ENCODE measurements around the gene SCAMP4.

Gene SCAMP4

GRCh38 chr19:1862424-1863327 is 42.5 kb upstream of the SCAMP4 start (continued):
- TF ChIP-seq AEBP2 (tag by site-specific recombination; IDR thresholded peaks at IDR 0.05; ENCODE audit: borderline replicate concordance) (no peak), ZIC2 (tag by site-specific recombination; IDR thresholded peaks at IDR 0.05) (no peak), ZNF530 (tag by site-specific recombination; IDR thresholded peaks at IDR 0.05; ENCODE audit: low read depth) (no peak), ZNF132 (tag by site-specific recombination; IDR thresholded peaks at IDR 0.05; ENCODE audit: borderline replicate concordance) (no peak), ZNF558 (tag by site-specific recombination; IDR thresholded peaks at IDR 0.05) (no peak), SALL2 (tag by site-specific recombination; IDR thresholded peaks at IDR 0.05; ENCODE audit: borderline replicate concordance) (no peak)

GRCh38 chr19:1863328-1863637 is 41.9 kb upstream of the SCAMP4 start, which contains the start of gene KLF16:
KLF16 (minus strand) TSS chr19:1863579; CDS start chr19:1863497, 82 bp downstream.
- TF ChIP-seq FEZF1 (tag by site-specific recombination; IDR thresholded peaks at IDR 0.05) = no peak
- no peak for TF ChIP-seq BCL6B (tag by site-specific recombination; IDR thresholded peaks at IDR 0.05)
- TF ChIP-seq ZNF639 (tag by site-specific recombination; IDR thresholded peaks at IDR 0.05) = no peak
- no peak for TF ChIP-seq ZSCAN5A (tag by site-specific recombination; IDR thresholded peaks at IDR 0.05)
- Histone ChIP-seq H3K27ac (ENCODE audit: extremely low read depth, low read depth, low read length) (peak within 1 kb of the TSS; percentile 82), H3K4me1 (ENCODE audit: control insufficient read depth, insufficient read depth, low read length) (peaks cover 21% of the 10 kb centered on the region), H3K36me3 (ENCODE audit: control insufficient read depth in 2 of 2, insufficient read depth in 1 of 2, low read length in 2 of 2) (no peaks in the 10 kb centered on the region; a peak in 1 of 3 replicates), H3K4me3 (ENCODE audit: low read depth, low read length) (peak within 1 kb of the TSS; percentile 60), H3K9me3 (ENCODE audit: control insufficient read depth, insufficient read depth, low read depth, low read length) (no peaks in the 10 kb centered on the region)
- ChIA-PET CTCF (no interaction called here), POLR2A (no interaction called here)

- Histone ChIP-seq H3K4me1 (ENCODE audit: control insufficient read depth, insufficient read depth, low read length) (peaks cover 19% of the 10 kb centered on the region), H3K4me3 (ENCODE audit: low read depth, low read length) (peak overlapping the region; percentile 60), H3K9me3 (ENCODE audit: control insufficient read depth, insufficient read depth, low read depth, low read length) (no peaks in the 10 kb centered on the region), H3K27ac (ENCODE audit: extremely low read depth, low read depth, low read length) (peak overlapping the region; percentile 82), H3K36me3 (ENCODE audit: control insufficient read depth in 2 of 2, insufficient read depth in 1 of 2, low read length in 2 of 2) (no peaks in the 10 kb centered on the region; a peak in 1 of 3 replicates)
- POLR2A ChIA-PET = interaction anchor here (0.6 to 1.6 kb wide), 3 partner anchors 12 to 481 kb away, joined by 3 to 18 read pairs (median 3); no protein-coding TSS in a partner anchor
- CTCF ChIA-PET = interaction anchor here (0.9 to 1.1 kb wide), 5 partner anchors 8 to 38 kb away, joined by 3 to 5 read pairs (median 4); no protein-coding TSS in a partner anchor
- TF ChIP-seq ZBTB44 (tag by site-specific recombination; IDR thresholded peaks at IDR 0.05) = no peak
- TF ChIP-seq ZNF350 (tag by site-specific recombination; IDR thresholded peaks at IDR 0.05) = no peak
- no peak; the same call in 1 of the 2 replicates for TF ChIP-seq PRDM4 (tag by site-specific recombination; IDR thresholded peaks at IDR 0.05)
- no peak for TF ChIP-seq ZSCAN23 (tag by site-specific recombination; IDR thresholded peaks at IDR 0.05)
- no peak for TF ChIP-seq ZNF37A (tag by site-specific recombination; IDR thresholded peaks at IDR 0.05)
- TF ChIP-seq ZNF132 (tag by site-specific recombination; IDR thresholded peaks at IDR 0.05; ENCODE audit: borderline replicate concordance) = no peak
- TF ChIP-seq ZXDB (tag by site-specific recombination; IDR thresholded peaks at IDR 0.05) = peak; percentile 65; the same call in 1 of the 2 replicates
- TF ChIP-seq ZNF544 (tag by site-specific recombination; IDR thresholded peaks at IDR 0.05) = no peak
- no peak for TF ChIP-seq ZNF146 (tag by site-specific recombination; IDR thresholded peaks at IDR 0.05)
Measured at GRCh38 chr19:1863638-1864479, 41.3 kb upstream of the SCAMP4 start.

All from HEK293 (cell line).